Stimulated activated CD8-positive, alpha-beta memory T cell treated with anti-CD3 and anti-CD28 coated beads, Interleukin-2, amount 100 ng/mL, for 1 hour (primary cell): ENCODE data around the gene MTTP.
"Not testable (repeated sequence)": the region's sequence is repeated elsewhere in the genome, so short reads cannot be mapped to it uniquely, and the experiment has no call there.

Experiments
- DNase-seq, 2 donors: peaks; one replicate each; pipeline ENCODE4 v3.0.0-alpha.2; 2020; ENCODE audit warnings: low read depth in 2 of 2

MTTP gene

DNA sequence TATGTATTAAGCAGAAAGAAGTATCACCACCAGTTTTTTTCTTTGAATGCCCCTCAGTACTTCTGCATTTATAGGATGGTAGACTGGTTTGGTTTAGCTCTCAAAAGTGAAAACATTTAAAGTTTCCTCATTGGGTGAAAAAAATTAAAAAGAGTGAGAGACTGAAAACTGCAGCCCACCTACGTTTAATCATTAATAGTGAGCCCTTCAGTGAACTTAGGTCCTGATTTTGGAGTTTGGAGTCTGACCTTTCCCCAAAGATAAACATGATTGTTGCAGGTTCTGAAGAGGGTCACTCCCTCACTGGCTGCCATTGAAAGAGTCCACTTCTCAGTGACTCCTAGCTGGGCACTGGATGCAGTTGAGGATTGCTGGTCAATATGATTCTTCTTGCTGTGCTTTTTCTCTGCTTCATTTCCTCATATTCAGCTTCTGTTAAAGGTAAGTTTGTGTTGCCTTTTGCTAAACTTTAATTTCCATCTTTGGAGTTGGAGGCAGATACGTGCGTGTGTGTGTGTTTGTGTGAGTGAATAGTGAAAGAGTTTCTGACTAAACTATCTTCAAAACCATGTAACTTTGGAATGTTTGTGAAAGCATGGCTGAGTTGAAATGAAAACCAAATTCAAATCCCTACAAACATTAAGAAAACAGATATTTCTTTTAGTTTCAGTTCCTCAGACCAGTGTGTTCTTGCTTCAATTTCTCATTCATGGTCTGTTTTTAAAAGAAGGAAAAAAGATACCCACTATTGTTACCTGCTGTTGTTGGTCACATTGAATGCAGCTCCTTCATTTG lies at the start of gene MTTP:
Gene MTTP (plus strand): TSS at position 295 of the 795 bp plus-strand sequence. CDS start 86 bp downstream, at position 381.
- no peak for DNase-seq

DNA sequence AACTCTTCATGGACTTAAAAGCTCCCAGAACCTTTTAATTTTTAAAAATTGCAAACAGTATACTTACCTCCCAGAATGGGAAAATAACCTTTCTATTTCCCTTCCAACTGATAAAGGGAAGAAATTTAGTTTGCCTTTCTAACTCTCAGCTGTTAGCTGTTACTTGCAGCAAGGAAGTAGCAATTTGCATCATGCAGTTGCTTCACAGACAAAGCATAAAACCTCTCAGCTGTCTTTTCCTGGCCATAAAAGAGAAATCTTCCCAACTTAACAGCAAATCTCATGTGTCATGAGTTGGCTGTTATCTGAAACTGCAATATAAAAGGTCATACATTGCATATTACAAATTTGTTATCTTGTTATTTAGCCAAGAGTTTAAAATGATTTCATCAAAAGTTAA lies 45.4 kb upstream of the MTTP start:
- DNase-seq = no peak

DNA sequence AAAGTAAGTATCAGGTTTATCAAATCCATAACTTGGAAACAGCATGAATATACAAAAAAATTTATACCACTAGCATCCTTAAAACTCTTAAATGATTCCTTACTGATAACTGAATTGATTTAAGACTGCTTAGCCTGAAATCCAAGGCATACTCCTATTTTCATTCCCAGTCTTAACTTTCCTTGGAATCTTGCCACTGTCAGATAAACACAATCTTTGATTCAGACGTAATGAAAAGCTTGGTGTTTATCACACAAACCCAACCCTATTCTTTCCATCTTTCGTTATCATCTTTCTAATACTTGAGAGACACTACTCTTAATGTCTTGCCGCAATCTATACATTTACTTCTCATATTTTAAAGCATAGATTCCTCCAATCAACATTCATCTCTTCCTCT lies 44.7 kb upstream of the MTTP start:
- no peak for DNase-seq

DNA sequence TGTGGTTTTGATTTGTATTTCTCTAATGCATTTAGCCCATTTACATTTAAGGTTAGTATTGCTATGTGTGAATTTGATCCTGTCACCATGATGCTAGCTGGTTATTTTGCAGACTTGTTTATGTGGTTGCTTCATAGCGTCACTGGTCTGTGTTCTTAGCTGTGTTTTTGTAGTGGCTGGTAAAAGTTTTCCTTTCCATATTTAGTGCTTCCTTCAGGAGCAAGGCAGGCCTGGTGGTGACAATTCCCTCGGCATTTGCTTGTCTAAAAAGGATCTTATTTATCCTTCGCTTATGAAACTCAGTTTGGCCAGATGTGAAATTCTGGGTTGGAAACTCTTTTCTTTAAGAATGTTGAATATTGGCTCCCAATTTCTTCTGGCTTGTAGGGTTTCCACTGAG lies 39.9 kb upstream of the MTTP start:
- DNase-seq = not testable (repeated sequence)

DNA sequence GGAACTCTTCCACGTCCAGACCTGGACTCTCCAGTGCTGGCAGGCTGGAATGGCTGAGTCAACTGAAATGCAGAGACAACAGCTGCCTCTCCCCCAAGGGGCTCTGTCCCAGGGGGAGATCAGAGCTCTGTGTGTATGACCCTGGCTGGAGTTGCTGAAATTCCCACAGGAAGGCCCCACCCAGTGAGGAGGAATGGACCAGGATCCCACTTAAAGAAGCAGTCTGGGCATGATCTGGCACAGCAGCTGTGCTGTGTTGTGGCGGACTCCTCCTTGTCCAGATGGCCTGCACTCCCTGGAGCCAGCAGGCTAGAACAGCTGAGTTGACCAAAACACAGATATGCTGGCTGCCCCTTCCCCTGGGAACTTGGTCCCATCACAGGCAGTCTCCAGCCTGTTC lies 38.4 kb upstream of the MTTP start:
- no peak for DNase-seq

DNA sequence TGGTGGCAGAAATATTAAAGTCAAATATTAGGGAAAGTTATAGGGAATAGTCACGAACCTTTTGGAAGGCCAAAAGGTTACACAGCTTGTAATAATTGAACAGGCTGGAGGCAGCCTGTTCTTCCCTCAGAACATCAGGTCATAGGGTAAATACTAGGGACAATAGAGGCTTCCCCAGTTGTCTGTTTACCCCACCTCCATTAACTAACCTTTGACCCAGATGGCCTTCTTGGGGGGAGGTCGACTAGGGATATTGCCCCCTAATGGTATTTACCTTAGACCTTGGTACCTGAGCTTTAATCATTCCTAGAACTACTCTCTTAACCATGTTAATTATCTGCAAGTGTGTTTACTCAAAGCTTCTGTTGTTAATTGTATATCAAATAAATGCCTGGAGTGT lies 37.8 kb upstream of the MTTP start:
- no peak for DNase-seq

DNA sequence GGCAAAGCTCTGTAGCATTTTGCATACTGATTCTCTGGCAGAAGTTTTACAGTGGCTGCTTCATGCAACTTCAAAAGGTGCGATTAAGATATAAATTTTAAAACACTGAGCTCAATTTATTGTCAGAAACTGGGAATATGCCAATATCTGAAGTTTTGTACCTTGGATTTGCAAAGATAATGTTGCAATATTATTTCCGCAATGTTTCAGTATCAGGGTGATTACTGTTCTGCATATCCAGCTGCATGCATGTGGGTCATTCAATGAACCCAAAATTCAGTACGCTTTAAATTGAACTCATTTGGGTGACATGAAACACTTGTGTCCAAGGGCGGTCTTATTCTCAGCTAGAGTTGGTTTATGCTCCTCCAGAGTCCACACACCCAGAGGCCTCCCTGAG lies 37.0 kb upstream of the MTTP start:
- DNase-seq = no peak

DNA sequence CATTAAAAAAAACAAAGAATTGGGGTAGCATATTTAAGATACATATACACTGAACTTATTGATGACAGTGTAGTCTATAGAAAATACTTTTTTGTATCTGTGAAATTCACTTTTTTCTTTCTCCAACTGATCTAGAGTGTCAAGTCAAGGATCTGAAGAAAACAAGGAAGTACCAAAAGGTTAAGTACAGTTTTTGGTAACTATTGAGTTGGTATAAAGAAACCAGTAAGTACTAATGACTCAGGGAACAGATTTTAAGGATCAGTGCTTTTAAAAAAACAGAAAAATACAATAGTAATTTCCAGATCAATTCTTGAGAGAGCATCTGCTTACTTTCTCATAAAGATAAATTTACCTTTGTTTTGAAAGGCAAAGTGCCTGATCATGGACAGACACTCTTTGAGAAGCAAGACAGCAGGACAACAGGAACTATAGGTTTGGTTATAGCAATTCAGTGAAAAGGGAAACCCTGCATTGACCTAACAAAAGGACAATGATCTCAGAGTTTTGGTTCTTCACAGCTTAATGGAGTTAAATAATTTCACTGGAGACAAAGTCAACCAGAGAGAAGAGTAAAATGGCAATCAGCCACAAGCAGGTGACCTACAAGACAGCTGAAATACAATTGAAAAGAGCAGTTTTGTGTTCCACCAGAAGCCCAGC lies 34.2 kb upstream of the MTTP start:
- DNase-seq = no peak

DNA sequence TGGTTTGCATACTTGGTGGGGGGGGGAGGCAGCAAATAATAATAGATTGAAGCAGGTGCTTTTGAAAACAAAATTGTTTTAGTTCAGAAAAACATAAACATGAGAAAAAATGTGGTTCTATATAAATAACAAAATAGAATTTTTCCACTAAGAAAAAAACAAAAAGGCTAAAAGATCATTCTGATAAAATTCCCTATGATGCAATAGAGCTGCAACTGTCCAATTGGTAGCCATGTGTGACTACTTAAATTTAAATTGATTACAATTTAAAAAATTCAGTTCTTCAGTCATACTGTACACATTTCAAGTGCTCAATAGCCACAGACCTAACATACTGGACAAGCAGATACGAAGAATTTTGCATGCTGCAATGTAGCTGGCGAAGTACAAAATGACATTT lies 21.8 kb upstream of the MTTP start:
- no peak for DNase-seq

DNA sequence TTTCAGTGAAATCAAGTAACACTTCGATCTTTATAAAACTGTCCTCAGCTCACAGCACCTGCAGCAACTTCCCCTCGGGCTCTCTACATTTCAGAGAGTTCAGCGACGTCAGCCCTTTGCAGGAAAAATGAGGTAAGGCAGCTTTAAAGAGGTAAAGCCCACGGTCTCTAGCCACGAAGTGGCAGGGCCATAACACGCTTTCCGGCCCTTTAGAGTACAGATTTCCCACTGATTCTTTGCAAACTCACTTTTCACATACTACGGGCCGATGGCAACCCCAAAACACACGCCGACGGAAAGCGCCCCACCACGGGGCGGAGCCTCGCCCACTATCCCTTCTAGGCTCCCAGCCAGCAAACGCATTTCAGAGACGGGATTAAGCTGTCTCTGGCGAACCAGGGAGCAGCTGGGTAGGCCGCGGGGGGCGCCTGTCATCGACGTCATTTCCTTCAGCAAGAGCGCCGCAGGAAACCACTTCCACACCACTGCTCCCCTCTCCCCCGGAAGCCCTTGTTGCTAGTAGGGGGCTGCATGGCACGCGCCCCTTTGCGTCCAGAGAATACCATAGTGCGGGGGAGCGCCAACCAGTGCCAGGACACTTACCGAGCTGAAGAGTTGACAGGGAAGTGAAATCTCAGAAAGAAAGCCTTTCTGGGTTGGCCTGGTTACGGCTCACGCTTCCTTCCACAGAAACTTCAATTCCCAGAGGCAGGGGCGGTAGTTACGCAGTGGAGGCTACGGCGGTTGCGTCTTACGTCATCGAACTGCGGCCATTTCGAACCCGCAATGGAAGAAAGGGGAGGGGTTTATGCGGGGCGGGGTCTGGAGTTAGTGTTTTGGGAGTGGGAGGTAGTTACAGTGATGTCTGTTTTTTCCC lies 11.1 kb upstream of the MTTP start, which contains the start of gene TRMT10A:
Gene TRMT10A (minus strand): TSS at position 730 of the 877 bp plus-strand sequence. CDS start 4,701 bp downstream, outside the sequence.
- DNase-seq = peak; percentile 87 to 88

DNA sequence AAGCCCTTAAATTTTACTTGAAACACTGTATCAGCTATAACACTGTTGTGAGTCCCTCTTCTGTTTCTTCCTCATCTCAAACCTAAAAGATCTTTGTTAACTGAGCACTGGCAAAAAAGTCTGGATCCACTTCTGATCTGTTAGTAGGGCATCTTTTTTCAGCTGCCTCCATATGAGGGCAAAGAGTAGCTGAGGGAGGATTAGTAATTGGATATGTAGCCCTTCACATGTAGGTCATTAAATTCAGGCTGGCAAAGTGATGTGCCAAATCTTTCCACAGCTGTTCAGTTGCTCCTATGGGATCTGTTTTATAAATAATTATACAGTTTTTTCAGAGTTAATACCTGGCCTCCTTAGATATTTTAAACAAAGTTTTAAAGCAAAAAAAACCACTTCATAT lies 9.7 kb upstream of the MTTP start:
- no peak for DNase-seq

DNA sequence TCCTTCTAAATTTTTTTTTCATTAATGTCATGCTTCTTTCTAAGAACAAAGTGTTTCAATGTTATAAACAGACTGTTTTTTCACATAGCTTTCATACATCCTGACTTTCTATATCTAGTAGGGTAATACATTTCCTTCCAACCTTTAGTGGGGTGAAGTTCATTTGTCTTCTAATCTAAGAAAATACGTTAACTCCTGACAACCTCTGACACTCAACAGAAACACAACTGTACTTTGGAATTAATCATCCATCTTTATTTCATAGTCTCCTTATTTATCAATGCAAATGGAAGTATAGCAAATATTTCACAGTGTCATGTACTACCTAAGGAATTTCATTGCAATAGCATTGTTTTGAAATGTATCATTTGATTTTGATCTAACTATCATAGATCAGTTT lies 2.7 kb upstream of the MTTP start:
- no peak for DNase-seq

DNA sequence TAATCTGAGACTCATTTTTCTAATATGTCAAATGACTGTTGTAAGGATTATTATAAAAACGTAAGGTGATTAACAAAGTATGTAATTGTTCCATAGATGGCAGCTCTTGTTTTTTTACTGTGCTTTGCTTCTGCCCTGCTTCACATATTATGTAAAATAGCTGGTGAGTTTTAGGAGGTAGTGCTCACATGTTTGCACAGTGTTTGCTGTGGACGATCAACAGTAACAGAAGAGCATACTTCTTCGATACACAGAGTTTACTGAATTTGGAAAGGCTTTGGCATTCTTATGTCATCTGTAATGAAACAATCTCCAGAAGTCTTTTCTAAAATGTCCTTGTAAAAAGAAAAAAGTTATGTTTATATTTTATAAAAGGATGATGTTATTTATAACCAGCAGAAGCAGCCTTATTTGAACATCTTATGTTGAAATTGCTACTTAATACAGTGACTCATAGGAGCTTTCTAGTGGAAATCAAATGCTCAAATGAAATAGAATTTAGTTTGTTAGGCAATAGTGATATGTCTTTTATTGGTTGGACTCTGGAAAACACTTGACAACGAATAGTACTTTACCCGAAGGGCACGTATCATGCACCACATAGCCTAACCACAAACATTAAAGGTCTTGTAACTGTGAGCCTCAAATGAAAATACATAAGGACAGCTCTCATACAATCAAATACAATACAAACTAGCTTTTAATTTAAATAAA lies 1.9 kb upstream of the MTTP start:
- no peak for DNase-seq

DNA sequence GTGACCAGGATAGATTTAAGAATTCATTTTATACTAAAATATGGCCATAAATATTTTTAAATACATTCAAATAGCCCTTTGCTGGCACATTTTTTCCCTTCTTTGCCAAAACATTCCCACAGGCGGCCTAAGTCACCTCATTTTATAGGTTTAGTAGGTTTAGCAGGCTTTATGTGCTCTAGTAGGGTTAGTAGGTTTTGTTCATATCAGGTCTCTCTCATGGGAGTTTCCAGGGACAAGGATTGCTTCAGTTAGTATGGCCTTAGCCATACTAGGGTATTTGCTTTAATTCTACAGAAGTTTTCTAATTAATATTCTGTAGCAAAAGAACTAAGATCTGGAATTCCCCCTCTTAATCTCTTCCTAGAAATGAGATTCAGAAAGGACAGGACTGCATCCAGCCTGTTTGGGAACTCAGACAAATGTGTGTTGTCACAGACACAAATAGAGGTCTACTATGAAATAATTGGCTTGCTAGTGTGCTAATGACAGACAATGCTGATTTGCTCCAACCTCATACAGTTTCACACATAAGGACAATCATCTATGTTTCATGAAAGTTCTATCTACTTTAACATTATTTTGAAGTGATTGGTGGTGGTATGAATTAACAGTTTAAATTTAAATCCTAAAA lies 772 bp upstream of the MTTP start:
- DNase-seq = no peak

DNA sequence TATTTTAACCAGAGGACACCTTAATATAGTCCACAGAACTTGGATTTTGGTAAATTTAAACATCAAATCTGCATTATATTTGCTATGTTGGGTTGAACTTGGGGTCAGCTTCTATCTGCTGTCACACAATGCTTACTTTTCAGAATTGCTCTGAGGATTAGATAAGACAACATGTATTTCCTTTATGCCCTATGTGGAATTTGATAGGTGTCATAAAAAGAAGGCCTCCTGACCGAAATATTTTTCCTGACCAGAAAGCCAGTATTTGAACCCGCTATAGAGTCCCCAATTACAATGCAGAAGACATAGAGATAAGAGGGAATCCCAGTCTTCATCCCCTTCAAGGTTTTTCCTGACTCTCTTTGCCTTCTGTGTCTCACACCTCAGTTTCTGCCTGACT lies 4.1 kb downstream of the MTTP start:
- DNase-seq = no peak

DNA sequence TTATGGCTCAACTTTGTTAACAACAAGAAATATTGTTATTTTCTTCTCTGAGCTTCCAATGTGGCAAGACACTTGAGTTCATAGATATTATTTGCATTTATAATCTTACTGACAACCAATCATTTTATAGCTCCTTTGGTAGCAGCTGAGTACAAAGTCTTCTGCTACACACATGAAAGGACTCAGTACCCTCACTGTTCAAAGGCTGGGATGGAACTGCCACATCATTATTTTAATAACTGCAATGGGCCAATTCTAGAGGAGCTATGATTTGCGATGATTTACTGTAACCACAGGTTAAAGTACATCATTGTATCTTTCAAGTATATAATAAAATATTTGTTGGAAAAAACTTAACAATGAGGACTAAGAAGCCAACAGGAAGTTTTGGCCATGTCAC lies 10.9 kb downstream of the MTTP start:
- DNase-seq = no peak

DNA sequence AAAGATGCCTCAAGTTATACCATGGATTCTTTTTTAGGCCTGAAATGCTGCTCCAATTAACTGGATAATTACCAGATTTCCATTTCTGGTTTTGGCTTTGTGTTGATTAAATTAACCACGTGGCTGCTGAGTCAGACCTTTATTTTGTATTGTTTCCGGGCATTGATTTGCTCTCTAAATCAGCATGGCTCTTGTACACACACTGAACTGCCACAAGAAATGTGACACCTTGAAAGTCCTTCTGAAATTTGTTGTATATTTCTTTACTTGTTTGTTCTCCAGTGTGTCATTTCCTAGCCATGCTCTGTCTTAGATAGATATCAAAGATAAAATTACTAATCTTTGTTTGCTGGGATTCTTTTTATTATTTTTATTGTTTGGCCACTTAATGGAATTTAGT lies 11.7 kb downstream of the MTTP start:
- no peak for DNase-seq

DNA sequence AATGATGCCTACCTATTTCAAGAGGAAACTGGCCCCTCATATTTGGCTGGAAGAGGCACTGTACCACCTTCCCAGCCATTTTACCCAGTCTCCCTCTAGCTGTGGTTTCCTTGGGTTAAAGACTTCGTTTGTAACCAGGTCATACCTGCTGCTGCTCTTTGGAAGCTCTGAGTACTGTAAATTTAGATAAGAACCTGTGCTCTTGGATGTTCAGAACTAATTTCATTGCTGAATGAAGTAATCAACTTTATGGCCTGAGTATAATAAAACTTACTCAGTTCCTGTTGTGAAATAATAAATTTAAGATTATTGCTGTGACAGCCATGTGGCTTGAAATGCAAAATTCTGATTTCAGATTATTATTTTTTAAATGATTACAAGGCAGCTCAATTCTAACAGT lies 12.2 kb downstream of the MTTP start:
- DNase-seq = no peak

DNA sequence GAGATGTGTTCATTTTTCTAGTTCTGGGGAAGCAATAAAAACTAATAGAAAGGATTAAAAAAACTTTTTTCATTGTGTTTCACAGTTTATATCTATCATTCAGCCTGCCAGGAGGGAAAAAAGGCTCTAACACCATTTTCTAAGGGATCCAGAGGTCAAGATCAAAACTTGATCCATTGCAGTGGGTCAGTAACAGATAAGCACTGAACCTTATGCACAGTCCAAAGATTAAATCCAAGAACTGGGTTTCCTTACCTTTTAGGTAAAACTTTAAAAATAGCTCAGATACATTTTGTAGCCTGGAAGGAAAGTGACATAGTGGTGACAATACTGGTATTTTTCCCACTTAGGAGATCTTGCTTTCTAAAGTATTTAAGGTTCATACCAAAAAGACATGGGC lies 12.7 kb downstream of the MTTP start:
- DNase-seq = no peak

DNA sequence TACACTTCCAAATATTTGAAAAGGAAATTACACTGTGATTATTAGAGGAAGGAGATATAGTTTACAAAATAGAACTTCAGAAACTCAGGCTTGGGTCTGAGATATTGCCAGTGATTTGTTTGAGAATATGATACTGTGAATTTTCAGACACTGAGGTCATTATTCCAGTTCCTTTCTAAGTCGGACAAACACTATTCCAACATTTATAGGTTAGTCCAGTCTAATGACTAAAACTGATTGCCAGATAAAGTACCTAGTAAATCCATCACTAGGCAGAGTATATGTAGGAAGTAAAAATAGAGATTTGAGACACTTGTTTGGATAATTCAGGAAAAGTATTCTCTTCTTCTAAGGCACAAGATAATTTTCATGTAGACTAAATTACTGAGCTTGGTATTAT lies 13.2 kb downstream of the MTTP start:
- DNase-seq = no peak

DNA sequence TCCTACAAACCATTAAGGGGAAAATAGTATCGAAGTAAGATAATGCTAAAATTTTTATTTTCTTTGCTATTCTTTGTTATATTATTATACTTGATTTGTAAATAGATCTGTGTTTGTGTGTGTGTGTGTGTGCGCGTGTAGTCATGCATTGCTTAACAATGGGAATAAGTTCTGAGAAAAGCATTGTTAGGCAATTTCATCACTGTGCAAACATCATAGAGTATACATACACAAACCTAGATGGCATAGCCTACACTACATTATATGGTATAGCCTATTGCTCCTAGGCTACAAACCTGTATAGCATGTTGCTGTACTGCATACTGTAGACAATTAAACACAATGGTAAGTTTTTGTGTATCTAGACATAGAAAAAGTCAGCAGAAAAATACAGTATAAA lies 17.1 kb downstream of the MTTP start:
- DNase-seq = no peak
